Neuronal stem cell (in vitro differentiated cells): ENCODE measurements around the gene ANKRD60.

Experiments
- DNase-seq: peaks from one replicate; pipeline ENCODE4 v3.0.0-alpha.2; 2013; ENCODE audit warnings: low spot score
- H2AFZ ChIP-seq: one replicate; pipeline ENCODE4 v1.6.1; 2013; ENCODE audit warnings: mild to moderate bottlenecking, low read length, inconsistent platforms
- H2AK5ac ChIP-seq: 2 replicates; pipeline ENCODE4 v1.6.1; 2013; ENCODE audit warnings: low read depth, mild to moderate bottlenecking, inconsistent platforms, low read length, moderate library complexity, mixed read lengths
- H2BK120ac ChIP-seq: 2 replicates; pipeline ENCODE4 v1.6.1; 2013; ENCODE audit warnings: low read depth, mild to moderate bottlenecking, inconsistent platforms, low read length, moderate library complexity, mixed read lengths
- H2BK12ac ChIP-seq: one replicate; pipeline ENCODE4 v1.6.1; 2013; ENCODE audit warnings: low read length, inconsistent platforms
- H2BK15ac ChIP-seq: 2 replicates; pipeline ENCODE4 v1.6.1; 2013; ENCODE audit warnings: mild to moderate bottlenecking, low read length, inconsistent platforms, mixed read lengths
- H2BK5ac ChIP-seq: one replicate; pipeline ENCODE4 v1.6.1; 2013; ENCODE audit warnings: inconsistent platforms, mild to moderate bottlenecking, low read length, moderate library complexity
- H3K14ac ChIP-seq: one replicate; pipeline ENCODE4 v1.6.1; 2013; ENCODE audit warnings: low read length, inconsistent platforms
- H3K18ac ChIP-seq: 2 replicates; pipeline ENCODE4 v1.6.1; 2013; ENCODE audit warnings: low read length, inconsistent platforms
- H3K23ac ChIP-seq: 2 replicates; pipeline ENCODE4 v1.6.1; 2013; ENCODE audit warnings: low read depth, mild to moderate bottlenecking, mixed read lengths, low read length, inconsistent platforms; ENCODE audit not compliant: poor library complexity
- H3K27ac ChIP-seq: replicated peaks from 3 replicates; pipeline ENCODE4 v1.5.1; 2013; ENCODE audit warnings: low read length, inconsistent platforms
- H3K27me3 ChIP-seq, 3 experiments: 2 replicates each; pipeline ENCODE4 v1.6.1; 2013; ENCODE audit warnings: low read length in 3 of 3, mild to moderate bottlenecking in 2 of 3, inconsistent platforms in 1 of 3, low read depth in 1 of 3, mixed read lengths in 1 of 3, moderate library complexity in 1 of 3; ENCODE audit not compliant: control insufficient read depth in 3 of 3, insufficient read depth in 3 of 3
- H3K36me3 ChIP-seq, 2 donors: replicated peaks in 1 of 2; 2 replicates each; pipeline ENCODE4 v1.6.1; 2013; ENCODE audit warnings: low read length in 2 of 2; ENCODE audit not compliant: control insufficient read depth in 2 of 2, insufficient read depth in 2 of 2
- H3K4ac ChIP-seq: 2 replicates; pipeline ENCODE4 v1.6.1; 2013; ENCODE audit warnings: inconsistent platforms, mild to moderate bottlenecking, low read length, moderate library complexity
- H3K4me1 ChIP-seq, 2 donors: 1 replicate in 1 of 2; 2 replicates in 1 of 2; pipeline ENCODE4 v1.6.1; 2013; ENCODE audit warnings: low read length in 2 of 2, low read depth in 1 of 2; ENCODE audit not compliant: control insufficient read depth in 2 of 2, insufficient read depth in 1 of 2
- H3K4me2 ChIP-seq: one replicate; pipeline ENCODE4 v1.6.1; 2013; ENCODE audit warnings: mild to moderate bottlenecking, low read length, inconsistent platforms; ENCODE audit not compliant: insufficient read depth, poor library complexity, severe bottlenecking
- H3K4me3 ChIP-seq, 2 donors: 2 replicates each; pipeline ENCODE4 v1.5.1; 2013; ENCODE audit warnings: low read length in 2 of 2, mild to moderate bottlenecking in 2 of 2, inconsistent platforms in 1 of 2, moderate library complexity in 1 of 2
- H3K79me1 ChIP-seq: one replicate; pipeline ENCODE4 v1.6.1; 2013; ENCODE audit warnings: low read depth, mild to moderate bottlenecking, inconsistent platforms, low read length, moderate library complexity
- H3K9ac ChIP-seq: one replicate; pipeline ENCODE4 v1.6.1; 2013; ENCODE audit warnings: mild to moderate bottlenecking, low read depth, low read length, inconsistent platforms; ENCODE audit not compliant: poor library complexity
- H3K9me3 ChIP-seq, 2 donors: replicated peaks in 1 of 2; 2 replicates each; pipeline versions ENCODE3 to v1.6.1; 2013; ENCODE audit warnings: low read length in 2 of 2, mild to moderate bottlenecking in 2 of 2, inconsistent platforms in 1 of 2, low read depth in 1 of 2, mixed read lengths in 1 of 2, moderate library complexity in 1 of 2; ENCODE audit not compliant: control insufficient read depth in 2 of 2, insufficient read depth in 1 of 2
- H4K8ac ChIP-seq: one replicate; pipeline ENCODE4 v1.6.1; 2013; ENCODE audit warnings: low read depth, mild to moderate bottlenecking, inconsistent platforms, low read length, moderate library complexity
- H4K91ac ChIP-seq: one replicate; pipeline ENCODE4 v1.6.1; 2013; ENCODE audit warnings: low read length, low read depth, mild to moderate bottlenecking, inconsistent platforms; ENCODE audit not compliant: poor library complexity
- WGBS, 2 donors: extraction: QIAGEN DNeasy Blood & Tissue Kit; methylation state at CpG; one replicate each; pipeline ENCODE4 v1.1.7; 2013; ENCODE audit warnings: missing lambda C conversion rate in 2 of 2, mixed read lengths in 1 of 2; ENCODE audit not compliant: insufficient read length in 2 of 2, insufficient replicate concordance in 1 of 2; ENCODE audit errors: extremely low coverage in 2 of 2; 5-methylcytosine and 5-hydroxymethylcytosine counted together

The ANKRD60 gene

GRCh38 chr20:58240471-58240870 lies 12.0 kb upstream of the ANKRD60 start:
- WGBS, 2 donors, result no CpG with 5 or more reads among the region's 4 CpGs
- no peak overlapping the region for H2AK5ac ChIP-seq
- H3K9ac ChIP-seq, result no peak overlapping the region
- H4K8ac ChIP-seq, result no peak overlapping the region
- H2BK15ac ChIP-seq, result no peak overlapping the region
- H3K36me3 ChIP-seq, result peaks cover 0 to 9% of the 10 kb centered on the region in 2 donors
- no peak overlapping the region for H3K23ac ChIP-seq
- no peak for DNase-seq
- no peak overlapping the region for H3K18ac ChIP-seq
- no peak overlapping the region for H2AFZ ChIP-seq
- H3K79me1 ChIP-seq, result no peaks in the 10 kb centered on the region
- H3K4ac ChIP-seq, result no peak overlapping the region
- H3K27me3 ChIP-seq, result peaks cover 0 to 9% (median 3%) of the 10 kb centered on the region in 3 experiments
- H3K4me1 ChIP-seq, result peaks cover 0 to 3% of the 10 kb centered on the region in 2 donors
- H3K27ac ChIP-seq, result no peak overlapping the region
- H3K9me3 ChIP-seq, result no peaks in the 10 kb centered on the region
- H3K4me3 ChIP-seq, result no peak overlapping the region
- H2BK5ac ChIP-seq, result no peak overlapping the region
- H3K14ac ChIP-seq, result no peak overlapping the region
- H2BK12ac ChIP-seq, result no peak overlapping the region
- H4K91ac ChIP-seq, result no peak overlapping the region
- H2BK120ac ChIP-seq, result no peak overlapping the region
- H3K4me2 ChIP-seq, result no peak overlapping the region

GRCh38 chr20:58239216-58239615 lies 10.8 kb upstream of the ANKRD60 start:
- Histone ChIP-seq H2BK5ac (no peak overlapping the region), H3K14ac (no peak overlapping the region), H3K4me1 (peaks cover 0 to 3% of the 10 kb centered on the region in 2 donors), H3K4me3 (no peak overlapping the region), H3K27me3 (peaks cover 0 to 17% (median 3%) of the 10 kb centered on the region in 3 experiments), H4K91ac (no peak overlapping the region), H3K9ac (no peak overlapping the region), H3K27ac (no peak overlapping the region), H2BK120ac (no peak overlapping the region), H3K79me1 (no peaks in the 10 kb centered on the region), H2AFZ (no peak overlapping the region), H3K36me3 (peaks cover 0 to 6% of the 10 kb centered on the region in 2 donors), H3K4ac (no peak overlapping the region), H2AK5ac (no peak overlapping the region), H3K23ac (no peak overlapping the region), H2BK15ac (no peak overlapping the region), H3K9me3 (no peaks in the 10 kb centered on the region), H2BK12ac (no peak overlapping the region), H3K18ac (no peak overlapping the region), H3K4me2 (no peak overlapping the region), H4K8ac (no peak overlapping the region)
- whole genome bisulfite sequencing, 2 donors, result no CpG with 5 or more reads among the region's 7 CpGs
- no peak for DNase-seq

DNA sequence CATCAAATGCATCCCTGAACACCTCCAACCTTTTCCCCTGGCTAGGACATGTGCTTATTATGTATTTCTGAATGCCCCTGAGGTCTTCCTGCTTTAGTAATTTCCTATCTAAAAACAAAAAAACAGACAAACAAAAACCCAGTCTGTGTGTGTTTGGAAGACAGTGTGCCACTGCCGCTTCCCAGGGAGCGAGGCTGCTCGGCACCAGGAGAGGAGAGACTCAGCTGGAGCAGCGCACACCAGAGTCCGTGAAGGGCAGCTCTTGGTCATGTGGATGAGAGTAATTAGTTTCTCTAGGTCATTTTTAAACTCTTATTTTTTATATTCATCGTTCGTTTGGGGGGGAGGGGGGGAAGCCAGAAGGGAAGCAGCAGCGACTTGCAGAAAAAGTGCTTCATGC lies 10.0 kb upstream of the ANKRD60 start:
- H2AFZ ChIP-seq, result no peak overlapping the region
- no peak overlapping the region for H3K4me3 ChIP-seq
- H2BK15ac ChIP-seq, result no peak overlapping the region
- no peak overlapping the region for H3K14ac ChIP-seq
- H4K8ac ChIP-seq, result no peak overlapping the region
- no peak overlapping the region for H4K91ac ChIP-seq
- H2AK5ac ChIP-seq, result no peak overlapping the region
- H3K4me2 ChIP-seq, result no peak overlapping the region
- no peak overlapping the region for H2BK12ac ChIP-seq
- no peak overlapping the region for H3K23ac ChIP-seq
- no peak for DNase-seq
- H2BK120ac ChIP-seq, result no peak overlapping the region
- H3K18ac ChIP-seq, result no peak overlapping the region
- no peak overlapping the region for H3K9ac ChIP-seq
- peaks cover 0 to 17% (median 3%) of the 10 kb centered on the region in 3 experiments for H3K27me3 ChIP-seq
- H3K79me1 ChIP-seq, result no peaks in the 10 kb centered on the region
- no CpG with 5 or more reads among the region's 8 CpGs for WGBS, 2 donors
- no peak overlapping the region for H2BK5ac ChIP-seq
- no peak overlapping the region for H3K27ac ChIP-seq
- H3K4me1 ChIP-seq, result peaks cover 0 to 3% of the 10 kb centered on the region in 2 donors
- H3K36me3 ChIP-seq, result peaks cover 0 to 6% of the 10 kb centered on the region in 2 donors
- H3K4ac ChIP-seq, result no peak overlapping the region
- H3K9me3 ChIP-seq, result no peaks in the 10 kb centered on the region

- H2AK5ac ChIP-seq, result no peak overlapping the region
- no peak overlapping the region for H3K4ac ChIP-seq
- no peak overlapping the region for H3K14ac ChIP-seq
- no peaks in the 10 kb centered on the region for H3K9me3 ChIP-seq
- no peak overlapping the region for H2BK120ac ChIP-seq
- H3K18ac ChIP-seq, result no peak overlapping the region
- H3K27me3 ChIP-seq, result peaks cover 0 to 17% (median 3%) of the 10 kb centered on the region in 3 experiments
- no peak overlapping the region for H2BK15ac ChIP-seq
- no peak overlapping the region for H3K23ac ChIP-seq
- H3K4me3 ChIP-seq, result no peak overlapping the region
- no peak overlapping the region for H2BK12ac ChIP-seq
- peaks cover 0 to 3% of the 10 kb centered on the region in 2 donors for H3K4me1 ChIP-seq
- no peaks in the 10 kb centered on the region for H3K79me1 ChIP-seq
- no peak overlapping the region for H3K4me2 ChIP-seq
- H4K91ac ChIP-seq, result no peak overlapping the region
- WGBS, 2 donors, result no CpG with 5 or more reads among the region's 7 CpGs
- H2AFZ ChIP-seq, result peak overlapping the region; percentile 77
- DNase-seq, result no peak
- no peak overlapping the region for H3K9ac ChIP-seq
- H3K27ac ChIP-seq, result no peak overlapping the region
- no peak overlapping the region for H4K8ac ChIP-seq
- H2BK5ac ChIP-seq, result no peak overlapping the region
- H3K36me3 ChIP-seq, result peaks cover 0 to 4% of the 10 kb centered on the region in 2 donors
Observed at GRCh38 chr20:58237318-58238132, 9.1 kb upstream of the ANKRD60 start.
